ENCODE measurements around the gene ROCK2. TPM values are rescaled to one million over a fixed set of nuclear protein-coding genes. Genes with fewer than 3 reads are reported as not detected.

Gene ROCK2
- total RNA-seq, 1 experiment from 2014 or later, result 25.9 TPM

GRCh38 chr2:11355194-11356053 is 11.0 kb upstream of the ROCK2 start:
- H3K27ac Mint-ChIP-seq, result no peak overlapping the region
- H3K4me1 Mint-ChIP-seq, result peaks cover 10% of the 10 kb centered on the region
- DNase-seq (ENCODE audit: low spot score) (no peak), ATAC-seq (no peak)
- TF ChIP-seq KAT7 (CRISPR knock-in tag; IDR thresholded peaks at IDR 0.05; ENCODE audit: borderline replicate concordance) (no peak), IRF2 (CRISPR knock-in tag; IDR thresholded peaks at IDR 0.05; ENCODE audit: borderline replicate concordance, low read depth) (no peak), USF1 (CRISPR knock-in tag; IDR thresholded peaks at IDR 0.05) (no peak), CTCF (IDR thresholded peaks at IDR 0.05) (no peak), ZMAT4 (CRISPR knock-in tag; IDR thresholded peaks at IDR 0.05) (no peak), HMGXB4 (CRISPR knock-in tag; IDR thresholded peaks at IDR 0.05) (no peak), PRDM15 (CRISPR knock-in tag; IDR thresholded peaks at IDR 0.05) (no peak), ATF6 (CRISPR knock-in tag; IDR thresholded peaks at IDR 0.05) (no peak), ZNF138 (CRISPR knock-in tag; conservative IDR thresholded peaks at IDR 0.05) (no peak), NFATC4 (CRISPR knock-in tag; IDR thresholded peaks at IDR 0.05) (no peak), ATF2 (CRISPR knock-in tag; IDR thresholded peaks at IDR 0.05; ENCODE audit: borderline replicate concordance, low read depth) (no peak), ZNF281 (CRISPR knock-in tag; IDR thresholded peaks at IDR 0.05) (no peak), ZBTB21 (CRISPR knock-in tag; IDR thresholded peaks at IDR 0.05; ENCODE audit: borderline replicate concordance) (no peak)
- no peaks in the 10 kb centered on the region for H3K36me3 Mint-ChIP-seq
- H3K4me3 Mint-ChIP-seq, result no peak overlapping the region
- H3K9me3 Mint-ChIP-seq, result no peaks in the 10 kb centered on the region
- H3K27me3 Mint-ChIP-seq (ENCODE audit: low read depth), result peaks cover 3% of the 10 kb centered on the region; the same call in 1 of the 2 replicates
- CTCF ChIA-PET, result interaction anchor here (0.6 to 1.1 kb wide), 3 partner anchors 10 to 223 kb away, joined by 3 read pairs; a partner anchor contains a TSS
- POLR2A ChIA-PET, result no interaction called here

Data from WTC11 (cell line).